AG10803 (cell line): ENCODE results near the gene CHD2.

Experiments used
- DNase-seq: peaks from one replicate; pipeline ENCODE4 v3.0.0; 2010; ENCODE audit warnings: low read depth
- H3K4me3 ChIP-seq: 2 replicates; pipeline ENCODE4 v1.5.1; 2011; ENCODE audit warnings: mild to moderate bottlenecking, low read length, control low read depth
- TF ChIP-seq, protein P1 (sequence below): conservative IDR thresholded peaks from 2 replicates; pipeline ENCODE4 v1.5.1; 2011; ENCODE audit warnings: mild to moderate bottlenecking, low read length, control low read depth, inconsistent platforms

The CHD2 gene

DNA sequence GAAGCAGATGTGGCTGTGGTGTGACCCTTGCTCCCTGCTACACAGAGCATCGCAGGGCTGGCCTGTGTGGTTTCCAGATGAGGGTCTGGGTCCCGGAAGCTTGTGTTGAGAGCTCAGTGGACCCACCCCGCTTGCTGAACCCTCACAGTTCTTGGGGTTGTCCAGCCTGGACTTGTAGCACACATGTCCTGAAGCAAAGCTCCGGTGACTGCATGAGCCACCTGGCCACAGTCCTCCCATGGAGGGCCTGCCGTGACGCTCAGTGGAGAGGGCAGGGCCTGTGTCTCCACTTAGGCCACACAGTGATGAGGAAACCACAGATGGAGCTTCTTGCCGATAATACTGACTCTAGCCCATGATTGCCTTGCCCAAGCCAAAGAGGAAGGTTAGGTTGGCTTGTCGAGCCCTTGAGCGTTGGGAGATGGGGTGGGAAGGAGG is 126.3 kb downstream of the CHD2 start:
- TF ChIP-seq, protein P1, sequence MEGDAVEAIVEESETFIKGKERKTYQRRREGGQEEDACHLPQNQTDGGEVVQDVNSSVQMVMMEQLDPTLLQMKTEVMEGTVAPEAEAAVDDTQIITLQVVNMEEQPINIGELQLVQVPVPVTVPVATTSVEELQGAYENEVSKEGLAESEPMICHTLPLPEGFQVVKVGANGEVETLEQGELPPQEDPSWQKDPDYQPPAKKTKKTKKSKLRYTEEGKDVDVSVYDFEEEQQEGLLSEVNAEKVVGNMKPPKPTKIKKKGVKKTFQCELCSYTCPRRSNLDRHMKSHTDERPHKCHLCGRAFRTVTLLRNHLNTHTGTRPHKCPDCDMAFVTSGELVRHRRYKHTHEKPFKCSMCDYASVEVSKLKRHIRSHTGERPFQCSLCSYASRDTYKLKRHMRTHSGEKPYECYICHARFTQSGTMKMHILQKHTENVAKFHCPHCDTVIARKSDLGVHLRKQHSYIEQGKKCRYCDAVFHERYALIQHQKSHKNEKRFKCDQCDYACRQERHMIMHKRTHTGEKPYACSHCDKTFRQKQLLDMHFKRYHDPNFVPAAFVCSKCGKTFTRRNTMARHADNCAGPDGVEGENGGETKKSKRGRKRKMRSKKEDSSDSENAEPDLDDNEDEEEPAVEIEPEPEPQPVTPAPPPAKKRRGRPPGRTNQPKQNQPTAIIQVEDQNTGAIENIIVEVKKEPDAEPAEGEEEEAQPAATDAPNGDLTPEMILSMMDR, result no peak
- no peak overlapping the region for H3K4me3 ChIP-seq
- DNase-seq, result no peak

DNA sequence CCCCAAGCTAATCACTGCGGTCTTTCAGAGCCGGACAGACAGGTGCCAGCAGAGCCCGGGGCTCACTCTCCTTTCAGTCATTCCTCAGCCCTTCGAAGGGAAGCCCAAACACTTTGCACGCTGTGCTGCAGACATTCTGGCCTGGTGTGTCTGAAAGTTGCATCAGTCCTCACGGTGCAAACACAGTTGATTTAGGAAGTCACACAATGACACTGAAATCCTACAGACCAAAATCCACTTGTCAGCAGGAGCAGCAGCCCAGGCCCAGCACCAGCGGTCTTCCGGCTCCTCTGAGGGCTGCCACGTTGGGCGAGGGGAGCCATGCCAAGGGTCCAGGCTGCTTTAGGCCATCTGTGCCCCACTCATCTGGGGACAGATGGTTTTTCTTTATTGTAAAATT is 127.3 kb downstream of the CHD2 start:
- peak; percentile 61 for DNase-seq
- no peak overlapping the region for H3K4me3 ChIP-seq

DNA sequence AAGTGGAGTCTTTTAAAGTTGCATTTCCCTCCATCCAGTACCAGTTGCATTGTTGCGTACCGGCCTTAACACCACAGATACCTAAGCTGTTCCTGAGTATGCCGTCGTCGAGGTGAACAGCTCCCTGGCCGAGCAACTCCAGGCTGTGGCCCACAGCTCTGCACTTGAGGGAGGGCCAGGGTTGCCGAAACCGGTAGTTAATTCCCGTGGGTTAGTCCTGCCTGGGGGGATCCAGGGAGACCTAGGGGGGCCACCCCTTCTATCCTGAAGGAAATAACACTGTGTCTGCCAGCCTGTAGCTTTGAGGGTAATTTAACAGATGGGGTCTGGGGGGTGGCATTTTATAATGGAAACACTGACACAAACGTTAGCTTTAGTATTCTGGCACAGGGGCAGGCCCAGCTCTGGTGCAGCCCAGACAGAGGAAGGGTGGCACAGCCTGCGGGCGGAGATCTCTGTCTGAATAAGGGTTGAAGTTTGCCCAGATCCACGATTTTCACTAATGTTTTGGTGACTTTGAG is 128.0 kb downstream of the CHD2 start:
- DNase-seq, result no peak
- TF ChIP-seq, protein P1, result no peak

More for the DNA sequence above, 127.3 kb downstream of the CHD2 start:
- TF ChIP-seq, protein P1, result no peak

DNA sequence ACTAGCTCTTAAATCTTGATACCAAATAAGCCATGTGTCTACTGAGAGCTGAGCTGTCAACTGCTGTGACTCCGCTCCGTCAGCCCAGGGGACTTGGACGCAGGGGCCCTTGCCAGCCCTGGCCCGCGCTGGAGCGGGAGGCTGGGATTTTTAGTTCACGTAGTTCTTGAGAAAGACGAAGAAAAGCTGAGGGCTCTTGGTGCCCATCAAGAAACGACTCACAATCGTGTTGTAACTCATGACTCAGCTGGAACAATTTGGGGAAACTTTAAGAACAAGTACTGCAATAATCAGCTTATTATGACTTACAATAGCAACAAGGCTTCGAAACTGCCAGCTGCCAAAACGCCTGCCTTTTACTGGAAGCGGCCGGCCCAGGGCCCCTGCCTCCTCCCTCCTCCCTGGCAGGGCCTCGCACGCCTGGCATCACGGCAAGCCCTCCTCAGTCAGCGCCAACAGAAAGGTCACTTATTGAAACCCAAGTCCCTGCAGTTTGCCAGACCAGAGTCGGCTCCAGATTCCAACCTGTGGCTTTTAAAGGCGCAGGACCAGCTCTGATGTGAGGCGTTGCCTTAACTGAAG is 128.6 kb downstream of the CHD2 start:
- TF ChIP-seq, protein P1, result no peak
- peak; percentile 98 for DNase-seq
- H3K4me3 ChIP-seq, result peak overlapping the region; percentile 16

More for the DNA sequence above, 128.0 kb downstream of the CHD2 start:
- no peak overlapping the region; the same call in 1 of the 2 replicates for H3K4me3 ChIP-seq

DNA sequence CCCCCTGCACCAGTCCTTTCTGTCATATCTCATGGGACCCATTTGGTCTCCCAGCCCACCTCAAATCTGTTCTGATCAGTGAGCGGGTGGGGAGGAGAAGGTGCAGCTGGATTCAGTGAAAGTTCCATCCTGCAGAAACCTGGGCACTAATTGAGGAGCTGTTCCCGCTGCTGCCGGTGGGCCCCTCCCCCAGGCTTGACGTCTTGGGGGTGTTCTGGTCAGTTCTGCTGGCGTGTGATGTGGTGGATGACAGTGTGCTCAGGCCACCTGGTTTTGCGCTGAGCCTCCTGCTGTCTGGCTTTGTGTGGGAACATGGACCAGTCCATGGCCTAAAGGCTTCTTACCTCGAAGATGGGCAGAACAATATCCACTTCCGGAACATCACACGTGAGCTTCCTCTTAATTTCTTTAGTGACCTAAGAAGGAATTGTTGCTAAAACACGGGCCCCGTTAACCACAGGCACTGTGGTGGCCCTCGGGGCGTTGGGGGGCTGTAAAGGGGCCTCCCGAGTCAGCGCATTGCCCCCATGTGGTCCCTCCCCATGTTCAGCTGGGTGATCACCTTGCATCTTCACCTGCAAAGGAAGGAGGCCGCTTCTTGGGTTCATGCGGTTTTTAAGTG is 129.2 kb downstream of the CHD2 start:
- DNase-seq, result no peak
- TF ChIP-seq, protein P1, result no peak
- H3K4me3 ChIP-seq, result peak overlapping the region; percentile 16

DNA sequence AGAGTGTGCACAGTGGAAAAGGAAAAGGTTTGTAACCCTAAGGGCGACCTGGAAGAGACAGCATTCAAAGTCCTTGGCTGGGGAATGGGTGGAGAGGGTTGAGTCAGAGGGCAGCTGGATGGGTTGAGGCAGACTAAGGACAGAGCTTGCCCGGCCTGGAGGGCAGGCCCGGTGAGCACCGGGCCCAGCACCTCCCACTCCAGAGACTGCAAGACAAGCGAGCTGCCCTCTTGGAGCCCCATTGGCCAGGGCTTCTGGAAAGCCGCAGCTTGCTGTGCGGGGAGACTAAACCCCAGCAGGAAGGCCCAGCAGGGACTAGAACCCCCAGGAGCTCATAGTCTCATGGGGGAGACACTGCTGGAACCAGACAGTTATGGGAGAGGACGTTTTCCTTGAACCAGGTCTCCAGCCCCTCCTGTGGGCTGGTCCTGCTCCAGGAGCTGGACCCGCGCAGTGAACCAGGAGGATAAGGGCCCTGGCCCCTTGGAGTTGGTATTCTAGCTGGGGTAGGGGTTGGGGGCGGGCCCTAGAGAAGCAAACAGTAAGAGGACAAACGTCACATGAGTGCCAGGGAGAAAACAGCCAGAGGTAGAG is 129.8 kb downstream of the CHD2 start:
- DNase-seq, result no peak
- no peak overlapping the region for H3K4me3 ChIP-seq
- TF ChIP-seq, protein P1, result no peak
